Measurements from ENCODE around the gene PLXNA4. TPM values are rescaled to one million over a fixed set of nuclear protein-coding genes. Genes with fewer than 3 reads are reported as not detected.

Gene PLXNA4
- total and polyA plus RNA-seq, 2 donors (not counting 1 experiment from before 2014, with no cell fraction given): not detected

DNA sequence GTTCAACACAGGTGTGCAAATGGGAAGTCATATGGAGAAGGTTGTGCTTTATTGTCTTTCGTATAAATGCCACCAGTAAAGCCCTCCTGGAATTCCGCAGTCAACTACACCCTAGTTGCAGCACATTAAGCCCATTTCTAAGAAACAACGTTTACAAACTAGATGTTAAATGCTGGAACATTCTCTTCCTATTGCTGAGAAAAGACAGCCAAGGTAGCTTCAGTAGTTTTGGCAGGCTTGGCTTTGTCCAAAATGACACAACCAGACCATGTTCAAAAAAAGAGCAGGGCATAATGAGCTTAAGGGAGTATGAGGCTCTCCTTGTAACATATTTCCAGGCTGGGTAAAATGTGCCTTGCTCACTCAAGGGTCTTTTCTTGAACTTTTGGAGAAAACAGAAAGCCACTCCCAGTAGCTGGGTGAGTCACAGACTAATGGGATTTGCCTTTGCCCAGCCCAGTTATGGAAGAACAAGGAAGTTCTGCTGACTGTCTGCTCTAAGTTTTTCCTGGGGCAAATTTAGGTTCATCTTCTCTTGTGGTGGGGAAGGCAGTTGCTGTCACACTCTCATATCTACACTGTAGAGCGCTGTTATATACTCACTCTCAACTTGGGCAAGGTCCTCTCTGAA, 238.7 kb downstream of the PLXNA4 start:
- Mint-ChIP-seq H3K27ac (no peak overlapping the region), H3K27me3 (peaks cover 2% of the 10 kb centered on the region), H3K4me1 (no peaks in the 10 kb centered on the region), H3K4me3 (no peak overlapping the region), H3K9me3 (ENCODE audit: insufficient read depth) (no peaks in the 10 kb centered on the region)
- ChIA-PET POLR2A (no interaction called here), CTCF (no interaction called here)
- Histone ChIP-seq H3K9ac (ENCODE audit: low read length) (no peak overlapping the region), H3K9me3 (ENCODE audit: control extremely low read depth in 1 of 3, control insufficient read depth in 2 of 3, insufficient read depth in 1 of 3, low read length in 2 of 3) (peaks cover 0 to 3% (median 0%) of the 10 kb centered on the region in 3 donors), H3K4me2 (replicated peaks; ENCODE audit: low read depth, low read length, poor library complexity, severe bottlenecking) (no peak overlapping the region), H3K36me3 (replicated peaks in 1 of 2; ENCODE audit: control extremely low read depth in 1 of 2, control insufficient read depth in 1 of 2, extremely low read depth in 1 of 2, insufficient read depth in 2 of 2, low read length in 1 of 2) (no peaks in the 10 kb centered on the region), H3K27ac (ENCODE audit: low read length in 2 of 2) (no peak overlapping the region), H3K27me3 (replicated peaks in 1 of 4; ENCODE audit: control extremely low read depth in 1 of 4, control insufficient read depth in 3 of 4, insufficient read depth in 4 of 4, low read length in 3 of 4) (peaks cover 0 to 2% (median 1%) of the 10 kb centered on the region in 4 experiments), H3K4me3 (ENCODE audit: control extremely low read depth in 1 of 5, extremely low read depth in 1 of 5, insufficient read depth in 1 of 5, low read depth in 2 of 5, low read length in 4 of 5) (no peak overlapping the region), H3K4me1 (ENCODE audit: control insufficient read depth in 2 of 2, insufficient read depth in 2 of 2, low read length in 2 of 2) (no peaks in the 10 kb centered on the region), H4K20me1 (ENCODE audit: control insufficient read depth, insufficient read depth, low read length, poor library complexity, severe bottlenecking) (no peaks in the 10 kb centered on the region), H2AFZ (ENCODE audit: insufficient read depth, low read depth, low read length, poor library complexity, severe bottlenecking) (no peak overlapping the region), H3K79me2 (ENCODE audit: control insufficient read depth, insufficient read depth, low read length) (no peaks in the 10 kb centered on the region)
- ATAC-seq (ENCODE audit: low read depth) (no peak), DNase-seq (no peak)
- intact Hi-C loops (cut with micrococcal nuclease): no loop called here
- TF ChIP-seq EZH2 (IDR thresholded peaks at IDR 0.05; ENCODE audit: borderline replicate concordance, insufficient read depth, low read depth, low read length, poor library complexity, severe bottlenecking): no peak
- TF ChIP-seq, protein P1, sequence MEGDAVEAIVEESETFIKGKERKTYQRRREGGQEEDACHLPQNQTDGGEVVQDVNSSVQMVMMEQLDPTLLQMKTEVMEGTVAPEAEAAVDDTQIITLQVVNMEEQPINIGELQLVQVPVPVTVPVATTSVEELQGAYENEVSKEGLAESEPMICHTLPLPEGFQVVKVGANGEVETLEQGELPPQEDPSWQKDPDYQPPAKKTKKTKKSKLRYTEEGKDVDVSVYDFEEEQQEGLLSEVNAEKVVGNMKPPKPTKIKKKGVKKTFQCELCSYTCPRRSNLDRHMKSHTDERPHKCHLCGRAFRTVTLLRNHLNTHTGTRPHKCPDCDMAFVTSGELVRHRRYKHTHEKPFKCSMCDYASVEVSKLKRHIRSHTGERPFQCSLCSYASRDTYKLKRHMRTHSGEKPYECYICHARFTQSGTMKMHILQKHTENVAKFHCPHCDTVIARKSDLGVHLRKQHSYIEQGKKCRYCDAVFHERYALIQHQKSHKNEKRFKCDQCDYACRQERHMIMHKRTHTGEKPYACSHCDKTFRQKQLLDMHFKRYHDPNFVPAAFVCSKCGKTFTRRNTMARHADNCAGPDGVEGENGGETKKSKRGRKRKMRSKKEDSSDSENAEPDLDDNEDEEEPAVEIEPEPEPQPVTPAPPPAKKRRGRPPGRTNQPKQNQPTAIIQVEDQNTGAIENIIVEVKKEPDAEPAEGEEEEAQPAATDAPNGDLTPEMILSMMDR (IDR thresholded peaks at IDR 0.05): no peak
- WGBS (ENCODE audit: insufficient coverage): 100% methylated on average over 1 of the region's 4 CpGs

DNA sequence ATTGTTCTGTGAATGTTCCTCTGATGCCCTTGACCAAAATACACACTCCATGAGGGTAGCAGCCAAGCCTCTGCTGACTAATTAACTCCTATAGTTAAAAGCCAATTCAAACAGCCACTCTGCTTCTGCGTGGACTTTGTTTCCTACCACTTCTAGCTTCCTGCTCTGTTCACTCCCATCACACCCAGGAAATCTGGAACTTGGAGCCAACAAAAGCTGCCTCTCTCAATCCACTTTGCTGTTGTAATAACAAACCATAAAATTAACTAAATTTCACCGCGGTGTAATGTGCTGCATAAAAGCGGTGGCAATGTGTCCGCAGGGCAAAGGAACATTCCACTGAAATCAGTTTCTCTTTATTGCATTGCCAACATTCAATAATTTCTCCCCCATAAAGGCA, 239.5 kb downstream of the PLXNA4 start:
- H3K27me3 ChIP-seq (replicated peaks in 1 of 4; ENCODE audit: control extremely low read depth in 1 of 4, control insufficient read depth in 3 of 4, insufficient read depth in 4 of 4, low read length in 3 of 4): peaks cover 0 to 2% (median 1%) of the 10 kb centered on the region in 4 experiments
- no peak overlapping the region for H3K27ac Mint-ChIP-seq
- H3K4me3 Mint-ChIP-seq: no peak overlapping the region
- no peaks in the 10 kb centered on the region for H3K36me3 ChIP-seq (replicated peaks in 1 of 2; ENCODE audit: control extremely low read depth in 1 of 2, control insufficient read depth in 1 of 2, extremely low read depth in 1 of 2, insufficient read depth in 2 of 2, low read length in 1 of 2)
- H3K4me1 Mint-ChIP-seq: no peaks in the 10 kb centered on the region
- intact Hi-C loops (cut with micrococcal nuclease): no loop called here
- peaks cover 2% of the 10 kb centered on the region for H3K27me3 Mint-ChIP-seq
- ChIA-PET POLR2A (no interaction called here), CTCF (no interaction called here)
- H3K4me1 ChIP-seq (ENCODE audit: control insufficient read depth in 2 of 2, insufficient read depth in 2 of 2, low read length in 2 of 2): no peaks in the 10 kb centered on the region
- no peak overlapping the region for H3K27ac ChIP-seq (ENCODE audit: low read length in 2 of 2)
- DNase-seq: no peak
- peaks cover 0 to 3% (median 0%) of the 10 kb centered on the region in 3 donors for H3K9me3 ChIP-seq (ENCODE audit: control extremely low read depth in 1 of 3, control insufficient read depth in 2 of 3, insufficient read depth in 1 of 3, low read length in 2 of 3)
- H3K9me3 Mint-ChIP-seq (ENCODE audit: insufficient read depth): no peaks in the 10 kb centered on the region
- H3K9ac ChIP-seq (ENCODE audit: low read length): no peak overlapping the region
- H3K4me3 ChIP-seq (ENCODE audit: control extremely low read depth in 1 of 5, extremely low read depth in 1 of 5, insufficient read depth in 1 of 5, low read depth in 2 of 5, low read length in 4 of 5): no peak overlapping the region
- H3K4me2 ChIP-seq (replicated peaks; ENCODE audit: low read depth, low read length, poor library complexity, severe bottlenecking): no peak overlapping the region
- no peaks in the 10 kb centered on the region for H4K20me1 ChIP-seq (ENCODE audit: control insufficient read depth, insufficient read depth, low read length, poor library complexity, severe bottlenecking)
- WGBS (ENCODE audit: insufficient coverage): 90% methylated on average over 5 of the region's 5 CpGs
- H3K79me2 ChIP-seq (ENCODE audit: control insufficient read depth, insufficient read depth, low read length): no peaks in the 10 kb centered on the region
- ATAC-seq (ENCODE audit: low read depth): no peak
- TF ChIP-seq, protein P1 (IDR thresholded peaks at IDR 0.05): no peak
- no peak for TF ChIP-seq EZH2 (IDR thresholded peaks at IDR 0.05; ENCODE audit: borderline replicate concordance, insufficient read depth, low read depth, low read length, poor library complexity, severe bottlenecking)
- no peak overlapping the region for H2AFZ ChIP-seq (ENCODE audit: insufficient read depth, low read depth, low read length, poor library complexity, severe bottlenecking)

Data from B cell (primary cell).